T-helper 2 cell treated with Interferon-gamma antibody and Interleukin-4, amounts not matched to agents 100 ng/mL and 5 ng/mL, for 36 hours (primary cell): ENCODE results near the gene FALEC. TPM values are rescaled to one million over a fixed set of nuclear protein-coding genes. Genes with fewer than 3 reads are reported as not detected.

Experiments
- intact Hi-C: fragments of 100-400 bp; cut with micrococcal nuclease; formaldehyde crosslinking; loops from one replicate; pipeline ENCODE4 v1.15.1; 2023
- total RNA-seq: library from RNA; stranded (reverse); gene quantifications from 2 replicates; pipeline ENCODE4 v1.2.3, GENCODE V29; 2022

Gene FALEC
- total RNA-seq, 1 donor from 2014 or later, result not detected

GRCh38 chr1:150557813-150558212 is 42.3 kb downstream of the FALEC start:
- intact Hi-C loops, result no loop called here

- intact Hi-C loops, result no loop called here
These were observed 42.8 kb downstream of the FALEC start for GRCh38 chr1:150558303-150558704.

- intact Hi-C loops, result no loop called here
These were observed 43.5 kb downstream of the FALEC start for GRCh38 chr1:150558761-150559655.

GRCh38 chr1:150559656-150560010 is 44.1 kb downstream of the FALEC start:
- intact Hi-C loops, result loop anchor here (1.0 to 10.0 kb wide), 8 partner anchors 72 to 498 kb away; partner anchors contain the start of genes CDC42SE1, CTSS, MINDY1 and PRUNE1

- intact Hi-C loops, result loop anchor here (1.0 to 10.0 kb wide), 8 partner anchors 73 to 497 kb away; partner anchors contain the start of genes CDC42SE1, CTSS, MINDY1 and PRUNE1
These were observed 44.5 kb downstream of the FALEC start for GRCh38 chr1:150560011-150560438.

- intact Hi-C loops, result loop anchor here (1.0 to 10.0 kb wide), 10 partner anchors 19 to 497 kb away; partner anchors contain the start of genes CDC42SE1, CTSS, MCL1 and MINDY1
These were observed 45.2 kb downstream of the FALEC start for GRCh38 chr1:150560576-150561253.

GRCh38 chr1:150561254-150561973 is 45.9 kb downstream of the FALEC start:
- intact Hi-C loops, result loop anchor here (1.0 to 10.0 kb wide), 8 partner anchors 18 to 496 kb away; partner anchors contain the start of genes CDC42SE1, CTSS, MCL1 and MINDY1

- intact Hi-C loops, result loop anchor here (1.0 to 10.0 kb wide), 10 partner anchors 17 to 595 kb away; partner anchors contain the start of genes CDC42SE1, CTSS, ENSA and MCL1
These were observed 46.5 kb downstream of the FALEC start for GRCh38 chr1:150561974-150562445.

- intact Hi-C loops, result loop anchor here (1.0 to 10.0 kb wide), 8 partner anchors 49 to 594 kb away; partner anchors contain the start of genes CDC42SE1, CTSS, ENSA and MINDY1
These were observed 47.1 kb downstream of the FALEC start for GRCh38 chr1:150562446-150563339.

GRCh38 chr1:150563340-150564038 is 47.9 kb downstream of the FALEC start:
- intact Hi-C loops, result loop anchor here (1.0 to 10.0 kb wide), 7 partner anchors 48 to 593 kb away; partner anchors contain the start of genes CDC42SE1, CTSS, MINDY1 and PRUNE1

GRCh38 chr1:150564051-150564991 is 48.8 kb downstream of the FALEC start:
- intact Hi-C loops, result loop anchor here (5.0 to 10.0 kb wide), 5 partner anchors 200 to 493 kb away; partner anchors contain the start of genes CDC42SE1, CTSS, MINDY1 and PRUNE1

GRCh38 chr1:150565240-150565991 is 49.9 kb downstream of the FALEC start:
- intact Hi-C loops, result loop anchor here (10.0 kb wide), 3 partner anchors 199 to 439 kb away; partner anchors contain the start of genes CTSS, MINDY1, PRUNE1 and RPRD2

GRCh38 chr1:150566589-150567340 is 51.2 kb downstream of the FALEC start:
- intact Hi-C loops, result loop anchor here (1.0 to 10.0 kb wide), 5 partner anchors 13 to 438 kb away; partner anchors contain the start of genes CTSS, MCL1, MINDY1 and PRUNE1

- intact Hi-C loops, result loop anchor here (1.0 to 10.0 kb wide), 5 partner anchors 12 to 437 kb away; partner anchors contain the start of genes CTSS, MCL1, MINDY1 and PRUNE1
These were observed 51.8 kb downstream of the FALEC start for GRCh38 chr1:150567341-150567716.

- intact Hi-C loops, result loop anchor here (1.0 to 10.0 kb wide), 5 partner anchors 11 to 437 kb away; partner anchors contain the start of genes CTSS, MCL1, MINDY1 and PRUNE1
These were observed 52.4 kb downstream of the FALEC start for GRCh38 chr1:150567717-150568593.
